Testis (tissue), 3 donors: ENCODE data around the gene STIM1. TPM values are rescaled to one million over a fixed set of nuclear protein-coding genes. Genes with fewer than 3 reads are reported as not detected.

Source experiments
- DNase-seq: peaks from one replicate; pipeline ENCODE4 v3.0.0-alpha.2; 2019
- H3K27ac ChIP-seq, 2 donors: fragments of 200-600 bp; sonication (generic); one replicate each; pipeline ENCODE4 v1.5.1; 2019
- H3K27me3 ChIP-seq: fragments of 200-600 bp; sonication (generic); one replicate; pipeline ENCODE4 v1.5.1; 2019
- H3K36me3 ChIP-seq: fragments of 200-600 bp; sonication (generic); one replicate; pipeline ENCODE4 v1.5.1; 2017; ENCODE audit warnings: low read depth; ENCODE audit errors: missing control alignments
- H3K4me1 ChIP-seq: fragments of 200-600 bp; sonication (generic); one replicate; pipeline ENCODE4 v1.5.1; 2019
- H3K4me3 ChIP-seq, 2 donors: fragments of 200-600 bp; sonication (generic); one replicate each; pipeline ENCODE4 v1.5.1; 2017 to 2019
- H3K9me3 ChIP-seq: fragments of 200-600 bp; sonication (generic); one replicate; pipeline ENCODE4 v1.5.1; 2017
- CTCF ChIP-seq, 3 experiments: fragments of 450-650 bp in 2 of 3; fragments of 200-600 bp in 1 of 3; sonication (generic) in 1 of 3; IDR thresholded peaks; one replicate each; pipeline ENCODE4 v1.5.1; 2016 to 2019; ENCODE audit warnings: antibody characterized with exemption in 3 of 3, mild to moderate bottlenecking in 2 of 3, moderate library complexity in 1 of 3
- POLR2A ChIP-seq: fragments of 450-650 bp; IDR thresholded peaks from one replicate; pipeline ENCODE4 v1.6.1; 2017; ENCODE audit warnings: antibody characterized with exemption, mild to moderate bottlenecking, moderate library complexity
- WGBS, 2 donors: methylation state at CpG; one replicate each; pipeline ENCODE4 v1.1.5; 2018; 5-methylcytosine and 5-hydroxymethylcytosine counted together
- intact Hi-C: fragments of 100-400 bp; cut with DNase I; formaldehyde crosslinking; loops from one replicate; pipeline ENCODE4 v1.15.1; 2023; ENCODE audit warnings: low total_unique reads
- polyA plus RNA-seq: library from polyadenylated mRNA; stranded (reverse); fragments of 350-450 nt; fragmentation: Illumina TruSeq; extraction: RNeasy Lipid Tissue Mini Kit (QIAGEN cat#74804); gene quantifications from one replicate; pipeline ENCODE4 v1.2.3, GENCODE V29; 2014; ENCODE audit warnings: low read depth, low replicate concordance; ENCODE audit not compliant: insufficient read depth
- total RNA-seq, 2 donors: library from RNA; depleted of rRNA; stranded (reverse); fragments of >200 nt; gene quantifications; one replicate each; pipeline ENCODE4 v1.2.3, GENCODE V29; 2016

The STIM1 gene
- total and polyA plus RNA-seq, 3 donors from 2014 or later, result 78.2 to 95.5 (median 87.1) TPM

- no peaks in the 10 kb centered on the region for H3K27me3 ChIP-seq
- H3K36me3 ChIP-seq, result no peaks in the 10 kb centered on the region
- TF ChIP-seq POLR2A, result no peak
- no peak for TF ChIP-seq CTCF (IDR thresholded peaks at IDR 0.05)
- no peaks in the 10 kb centered on the region for H3K9me3 ChIP-seq
- peaks cover 11% of the 10 kb centered on the region for H3K4me1 ChIP-seq
- 54 to 79% methylated on average over 2 of the region's 2 CpGs for WGBS, 2 donors
- no peak overlapping the region for H3K27ac ChIP-seq
- H3K4me3 ChIP-seq, result no peak overlapping the region
- no peak for DNase-seq
- intact Hi-C loops, result no loop called here
Measured at GRCh38 chr11:3833449-3833848, 22.0 kb upstream of the STIM1 start.

DNA sequence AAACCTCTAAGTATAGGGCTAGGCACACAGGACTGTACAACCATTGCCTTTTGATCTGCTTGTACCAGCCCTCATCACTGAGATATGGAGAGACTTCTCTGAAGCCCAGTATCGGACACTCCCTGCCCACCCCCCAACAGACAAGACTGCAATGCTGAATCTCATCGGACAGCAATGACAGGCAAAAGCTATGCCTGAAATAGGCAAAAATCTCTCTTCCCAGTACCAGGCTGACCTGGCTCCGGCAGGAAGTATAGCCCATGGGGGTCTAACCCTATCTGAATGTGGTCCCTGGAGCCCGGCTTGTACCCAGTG lies 21.2 kb upstream of the STIM1 start:
- H3K27ac ChIP-seq, result no peak overlapping the region
- H3K4me3 ChIP-seq, result no peak overlapping the region
- peaks cover 11% of the 10 kb centered on the region for H3K4me1 ChIP-seq
- H3K9me3 ChIP-seq, result no peaks in the 10 kb centered on the region
- no peak for TF ChIP-seq POLR2A
- no peak for TF ChIP-seq CTCF (IDR thresholded peaks at IDR 0.05)
- DNase-seq, result no peak
- H3K36me3 ChIP-seq, result no peaks in the 10 kb centered on the region
- intact Hi-C loops, result no loop called here
- WGBS, 2 donors, result 80 to 81% methylated on average over 4 of the region's 4 CpGs
- no peaks in the 10 kb centered on the region for H3K27me3 ChIP-seq

GRCh38 chr11:3834664-3835461 lies 20.6 kb upstream of the STIM1 start:
- Histone ChIP-seq H3K36me3 (no peaks in the 10 kb centered on the region), H3K4me3 (no peak overlapping the region), H3K9me3 (no peaks in the 10 kb centered on the region), H3K27ac (peak overlapping the region in 1 of 2 donors; percentile 11), H3K4me1 (peaks cover 14% of the 10 kb centered on the region), H3K27me3 (no peaks in the 10 kb centered on the region)
- DNase-seq, result peak; percentile 48
- WGBS, 2 donors, result 78 to 79% methylated on average over 7 of the region's 7 CpGs
- TF ChIP-seq POLR2A, result no peak
- TF ChIP-seq CTCF (IDR thresholded peaks at IDR 0.05), result no peak
- intact Hi-C loops, result no loop called here

DNA sequence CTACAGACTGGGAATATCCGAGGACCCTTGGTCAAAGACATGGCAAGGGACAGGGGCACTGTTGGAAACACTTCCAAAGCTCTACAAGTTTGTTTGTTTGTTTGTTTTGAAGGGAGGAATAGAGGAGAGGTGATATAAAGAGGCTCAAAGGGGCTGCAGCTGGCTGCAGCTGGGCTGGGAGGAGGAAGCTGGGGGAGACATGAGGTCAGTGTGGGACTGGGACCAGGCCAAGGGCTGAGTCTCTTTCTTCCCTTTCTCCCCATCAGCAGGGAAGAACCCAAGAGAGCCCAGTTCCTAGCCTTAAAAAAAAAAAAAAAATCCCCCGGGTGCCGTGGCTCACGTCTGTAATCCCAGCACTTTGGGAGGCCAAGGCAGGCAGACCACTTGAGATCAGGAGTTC lies 19.7 kb upstream of the STIM1 start:
- Histone ChIP-seq H3K27me3 (no peaks in the 10 kb centered on the region), H3K4me3 (no peak overlapping the region), H3K36me3 (no peaks in the 10 kb centered on the region), H3K4me1 (peaks cover 17% of the 10 kb centered on the region), H3K27ac (peak overlapping the region in 1 of 2 donors; percentile 11), H3K9me3 (no peaks in the 10 kb centered on the region)
- DNase-seq, result no peak
- WGBS, 2 donors, result 60 to 67% methylated on average over 4 of the region's 4 CpGs
- TF ChIP-seq POLR2A (no peak), CTCF (IDR thresholded peaks at IDR 0.05) (no peak)
- intact Hi-C loops, result no loop called here

DNA sequence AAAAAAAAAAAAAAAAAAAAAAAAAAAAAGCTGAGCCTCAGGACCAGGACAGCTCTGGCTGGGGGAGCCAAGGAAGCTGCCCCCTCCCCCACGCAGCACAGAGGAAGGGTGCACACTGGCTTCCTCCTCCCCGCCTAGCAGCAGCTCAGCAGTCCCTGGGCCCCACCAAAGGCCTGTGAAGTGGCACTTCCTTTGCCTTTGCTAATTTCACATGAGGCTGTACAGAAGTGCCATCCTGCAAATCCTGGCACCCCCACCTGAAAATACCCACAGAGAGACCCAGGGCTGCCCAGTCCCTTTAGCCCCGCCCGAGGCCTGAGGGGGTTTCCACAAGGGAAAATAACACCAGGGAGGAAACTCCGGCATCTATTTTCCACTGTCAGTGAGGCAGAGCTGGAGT lies 18.6 kb upstream of the STIM1 start:
- no peak overlapping the region for H3K4me3 ChIP-seq
- intact Hi-C loops, result no loop called here

More for the DNA sequence above, 18.6 kb upstream of the STIM1 start:
- no peak for DNase-seq
- H3K27me3 ChIP-seq, result no peaks in the 10 kb centered on the region
- 62 to 78% methylated on average over 5 of the region's 5 CpGs for WGBS, 2 donors
- no peaks in the 10 kb centered on the region for H3K36me3 ChIP-seq
- no peak for TF ChIP-seq CTCF (IDR thresholded peaks at IDR 0.05)
- H3K9me3 ChIP-seq, result no peaks in the 10 kb centered on the region
- no peak overlapping the region for H3K27ac ChIP-seq
- H3K4me1 ChIP-seq, result peaks cover 17% of the 10 kb centered on the region
